ENCODE results near the gene PSORS1C1.
"Not testable (repeated sequence)": the region's sequence is repeated elsewhere in the genome, so short reads cannot be mapped to it uniquely, and the experiment has no call there.

GRCh38 chr6:31067028-31067427 is 47.6 kb upstream of the PSORS1C1 start:
- TF ChIP-seq, protein P1, sequence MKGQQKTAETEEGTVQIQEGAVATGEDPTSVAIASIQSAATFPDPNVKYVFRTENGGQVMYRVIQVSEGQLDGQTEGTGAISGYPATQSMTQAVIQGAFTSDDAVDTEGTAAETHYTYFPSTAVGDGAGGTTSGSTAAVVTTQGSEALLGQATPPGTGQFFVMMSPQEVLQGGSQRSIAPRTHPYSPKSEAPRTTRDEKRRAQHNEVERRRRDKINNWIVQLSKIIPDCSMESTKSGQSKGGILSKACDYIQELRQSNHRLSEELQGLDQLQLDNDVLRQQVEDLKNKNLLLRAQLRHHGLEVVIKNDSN (IDR thresholded peaks at IDR 0.05; ENCODE audit: borderline replicate concordance, low read depth) = not testable (repeated sequence)
- TF ChIP-seq CHD2 (IDR thresholded peaks at IDR 0.05; ENCODE audit: low read length, partially characterized antibody); PBX3 (IDR thresholded peaks at IDR 0.05); ZBTB33 (IDR thresholded peaks at IDR 0.05; ENCODE audit: borderline replicate concordance, low read depth); YY1 (IDR thresholded peaks at IDR 0.05; ENCODE audit: low read depth); EP300 (IDR thresholded peaks at IDR 0.05; ENCODE audit: borderline replicate concordance in 1 of 2, low read depth in 1 of 2, low read length in 1 of 2): not testable (repeated sequence)
- TF ChIP-seq, protein P2, sequence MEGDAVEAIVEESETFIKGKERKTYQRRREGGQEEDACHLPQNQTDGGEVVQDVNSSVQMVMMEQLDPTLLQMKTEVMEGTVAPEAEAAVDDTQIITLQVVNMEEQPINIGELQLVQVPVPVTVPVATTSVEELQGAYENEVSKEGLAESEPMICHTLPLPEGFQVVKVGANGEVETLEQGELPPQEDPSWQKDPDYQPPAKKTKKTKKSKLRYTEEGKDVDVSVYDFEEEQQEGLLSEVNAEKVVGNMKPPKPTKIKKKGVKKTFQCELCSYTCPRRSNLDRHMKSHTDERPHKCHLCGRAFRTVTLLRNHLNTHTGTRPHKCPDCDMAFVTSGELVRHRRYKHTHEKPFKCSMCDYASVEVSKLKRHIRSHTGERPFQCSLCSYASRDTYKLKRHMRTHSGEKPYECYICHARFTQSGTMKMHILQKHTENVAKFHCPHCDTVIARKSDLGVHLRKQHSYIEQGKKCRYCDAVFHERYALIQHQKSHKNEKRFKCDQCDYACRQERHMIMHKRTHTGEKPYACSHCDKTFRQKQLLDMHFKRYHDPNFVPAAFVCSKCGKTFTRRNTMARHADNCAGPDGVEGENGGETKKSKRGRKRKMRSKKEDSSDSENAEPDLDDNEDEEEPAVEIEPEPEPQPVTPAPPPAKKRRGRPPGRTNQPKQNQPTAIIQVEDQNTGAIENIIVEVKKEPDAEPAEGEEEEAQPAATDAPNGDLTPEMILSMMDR (IDR thresholded peaks at IDR 0.05) = not testable (repeated sequence)
